HL-60/S4 treated with phorbol 12-myristate 13-acetate at 8.2 ng/mL for 4 days and 3 days (cell line): ENCODE data around the gene ARSD.

ENCODE experiments used
- in situ Hi-C: fragments of 300-500 bp; cut with MboI; formaldehyde crosslinking; loops from 2 replicates; pipeline ENCODE4 v1.15.0; 2022; ENCODE audit warnings: low sequenced_read_pairs

The ARSD gene

DNA sequence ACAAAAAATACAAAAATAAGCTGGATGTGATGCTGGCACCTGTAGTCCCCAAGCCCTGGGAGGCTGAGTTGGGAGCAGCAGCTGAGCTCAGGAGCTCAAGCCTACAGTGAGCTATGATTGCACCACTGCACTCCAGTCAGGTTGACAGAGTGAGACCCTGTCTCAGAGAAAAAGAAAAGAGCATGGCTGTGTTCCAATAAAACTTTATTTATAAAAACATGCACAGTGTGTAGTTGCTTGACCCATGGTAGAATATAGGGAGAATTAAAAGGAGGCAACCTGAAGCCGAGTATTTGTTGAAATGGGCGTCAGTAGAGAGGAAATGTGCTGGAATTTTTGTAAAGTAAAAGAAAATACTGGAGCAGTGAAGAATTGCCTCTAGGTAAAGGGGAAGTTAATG lies 73.4 kb downstream of the ARSD start:
- in situ Hi-C loops: no loop called here

DNA sequence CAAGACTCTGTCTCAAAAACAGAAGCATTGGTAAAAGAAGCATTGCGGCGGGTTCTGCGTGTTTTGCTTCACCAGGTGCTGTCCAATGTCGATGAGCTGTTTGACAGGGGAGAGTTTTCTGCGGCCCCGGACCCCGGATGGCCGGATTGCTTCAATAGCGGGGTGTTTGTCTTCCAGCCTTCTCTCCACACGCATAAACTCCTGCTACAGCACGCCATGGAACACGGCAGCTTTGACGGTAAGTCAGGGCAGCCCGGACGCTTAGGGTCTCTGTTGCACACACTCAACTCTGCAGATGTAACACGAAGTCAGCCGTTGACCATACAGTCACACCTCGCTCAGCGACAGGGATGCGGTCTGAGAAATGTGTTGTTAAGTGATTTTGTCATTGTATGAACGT lies 74.2 kb downstream of the ARSD start:
- in situ Hi-C loops: no loop called here
